Smooth muscle cell (in vitro differentiated cells): ENCODE results near the gene KIF26B. TPM values are rescaled to one million over a fixed set of nuclear protein-coding genes. Genes with fewer than 3 reads are reported as not detected.

Experiments
- DNase-seq: peaks from one replicate; lab custom pipeline; 2025; ENCODE audit not compliant: unreplicated experiment; lab: John Stamatoyannopoulos, UW
- H2AFZ ChIP-seq: fragments of 200-600 bp; sonication (generic); 2 replicates; pipeline ENCODE4 v1.6.0; 2016; ENCODE audit warnings: antibody characterized with exemption, low read depth, mild to moderate bottlenecking
- H3F3A ChIP-seq: fragments of 200-600 bp; sonication (generic); 2 replicates; pipeline ENCODE4 v1.6.0; 2017; ENCODE audit warnings: antibody characterized with exemption, low read depth
- H3K27ac ChIP-seq: fragments of 200-600 bp; sonication (generic); 2 replicates; pipeline ENCODE4 v1.5.1; 2016; ENCODE audit warnings: low read depth, mild to moderate bottlenecking
- H3K27me3 ChIP-seq: fragments of 200-600 bp; sonication (generic); 2 replicates; pipeline ENCODE4 v1.6.1; 2016; ENCODE audit warnings: low read depth, mild to moderate bottlenecking
- H3K36me3 ChIP-seq: fragments of 200-600 bp; sonication (generic); 2 replicates; pipeline ENCODE4 v1.5.1; 2016; ENCODE audit warnings: low read depth
- H3K4me1 ChIP-seq: fragments of 200-600 bp; sonication (generic); 2 replicates; pipeline ENCODE4 v1.5.1; 2016; ENCODE audit warnings: low read depth
- H3K4me2 ChIP-seq: fragments of 200-600 bp; sonication (generic); 2 replicates; pipeline ENCODE4 v1.6.0; 2016; ENCODE audit warnings: mild to moderate bottlenecking
- H3K4me3 ChIP-seq: fragments of 200-600 bp; sonication (generic); 2 replicates; pipeline ENCODE4 v1.5.1; 2016; ENCODE audit warnings: mild to moderate bottlenecking
- H3K79me2 ChIP-seq: fragments of 200-600 bp; sonication (generic); 2 replicates; pipeline ENCODE4 v1.6.0; 2016; ENCODE audit warnings: low read depth, mild to moderate bottlenecking
- H3K9ac ChIP-seq: fragments of 200-600 bp; sonication (generic); 2 replicates; pipeline ENCODE4 v1.6.0; 2016; ENCODE audit warnings: low read depth
- H3K9me3 ChIP-seq: fragments of 200-600 bp; sonication (generic); replicated peaks from 2 replicates; pipeline ENCODE4 v1.5.1; 2016; ENCODE audit warnings: low read depth
- H4K20me1 ChIP-seq: fragments of 200-600 bp; sonication (generic); 2 replicates; pipeline ENCODE4 v1.6.0; 2016; ENCODE audit warnings: low read depth
- CTCF ChIP-seq: fragments of 200-600 bp; sonication (generic); IDR thresholded peaks from 2 replicates; pipeline ENCODE4 v1.5.1; 2017; ENCODE audit warnings: borderline replicate concordance, mild to moderate bottlenecking, antibody characterized with exemption; ENCODE audit not compliant: insufficient read depth, poor library complexity, severe bottlenecking
- WGBS: methylation state at CpG from one replicate; pipeline ENCODE4 v1.1.7; 2016; ENCODE audit warnings: low lambda C conversion rate; 5-methylcytosine and 5-hydroxymethylcytosine counted together
- polyA plus RNA-seq: library from polyadenylated mRNA; unstranded; fragments of >200 nt; fragmentation: Nextera tagmentation; extraction: Ambion mirVana; gene quantifications from 2 replicates; pipeline ENCODE4 v1.2.1, GENCODE V29; 2016
- total RNA-seq: library from RNA; depleted of rRNA; stranded (reverse); fragments of >200 nt; gene quantifications from 2 replicates; pipeline ENCODE4 v1.2.3, GENCODE V29; 2014

The KIF26B gene
- total and polyA plus RNA-seq, 2 experiments from 2014 or later = 24.9 to 43.3 TPM

GRCh38 chr1:245108246-245108645, 46.5 kb upstream of the KIF26B start:
- Histone ChIP-seq H3K9me3 (no peaks in the 10 kb centered on the region), H3F3A (no peaks in the 10 kb centered on the region), H3K36me3 (no peaks in the 10 kb centered on the region), H3K4me2 (no peak overlapping the region), H4K20me1 (no peaks in the 10 kb centered on the region), H3K79me2 (no peaks in the 10 kb centered on the region), H3K9ac (no peak overlapping the region), H3K4me1 (no peaks in the 10 kb centered on the region), H3K4me3 (no peak overlapping the region), H3K27me3 (no peaks in the 10 kb centered on the region), H2AFZ (no peak overlapping the region), H3K27ac (no peak overlapping the region)
- 82% methylated on average over 4 of the region's 4 CpGs for WGBS
- DNase-seq = no peak
- TF ChIP-seq CTCF = no peak

GRCh38 chr1:245108909-245109308, 45.9 kb upstream of the KIF26B start:
- Histone ChIP-seq H3K4me3 (no peak overlapping the region), H4K20me1 (no peaks in the 10 kb centered on the region), H3K36me3 (no peaks in the 10 kb centered on the region), H3F3A (no peaks in the 10 kb centered on the region), H3K27ac (no peak overlapping the region), H2AFZ (no peak overlapping the region), H3K27me3 (no peaks in the 10 kb centered on the region), H3K4me2 (no peak overlapping the region), H3K9ac (no peak overlapping the region), H3K79me2 (no peaks in the 10 kb centered on the region), H3K9me3 (no peaks in the 10 kb centered on the region), H3K4me1 (no peaks in the 10 kb centered on the region)
- DNase-seq = no peak
- 65% methylated on average over 7 of the region's 7 CpGs for WGBS
- TF ChIP-seq CTCF = no peak

DNA sequence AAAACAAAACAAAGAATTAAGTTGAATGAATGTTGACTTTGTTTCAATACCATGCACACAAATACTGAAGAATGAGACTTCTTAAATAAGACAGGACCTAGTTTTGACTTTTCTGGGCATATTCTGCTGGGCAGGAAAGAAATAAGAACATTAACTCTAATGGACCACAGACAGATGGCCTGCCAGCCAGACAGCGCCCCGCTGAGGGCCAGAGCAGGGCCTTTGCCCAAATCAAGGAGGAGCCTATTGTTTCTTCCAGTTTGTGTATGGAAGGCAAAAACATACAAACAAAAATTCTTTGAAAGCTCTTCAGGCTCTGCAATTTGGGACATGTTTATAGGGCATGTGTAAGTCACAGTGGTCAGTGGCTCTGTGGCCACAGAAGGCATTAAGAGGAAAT, 44.4 kb upstream of the KIF26B start:
- no peaks in the 10 kb centered on the region for H3K4me1 ChIP-seq
- no peaks in the 10 kb centered on the region for H3F3A ChIP-seq
- H3K9me3 ChIP-seq = no peaks in the 10 kb centered on the region
- H3K9ac ChIP-seq = no peak overlapping the region
- no peaks in the 10 kb centered on the region for H3K36me3 ChIP-seq
- no peak overlapping the region for H2AFZ ChIP-seq
- no peak overlapping the region for H3K4me3 ChIP-seq
- WGBS = 98% methylated on average over 2 of the region's 2 CpGs
- no peaks in the 10 kb centered on the region for H4K20me1 ChIP-seq
- no peaks in the 10 kb centered on the region for H3K27me3 ChIP-seq
- no peak for TF ChIP-seq CTCF
- no peak overlapping the region for H3K4me2 ChIP-seq
- no peaks in the 10 kb centered on the region for H3K79me2 ChIP-seq
- DNase-seq = no peak
- H3K27ac ChIP-seq = no peak overlapping the region

DNA sequence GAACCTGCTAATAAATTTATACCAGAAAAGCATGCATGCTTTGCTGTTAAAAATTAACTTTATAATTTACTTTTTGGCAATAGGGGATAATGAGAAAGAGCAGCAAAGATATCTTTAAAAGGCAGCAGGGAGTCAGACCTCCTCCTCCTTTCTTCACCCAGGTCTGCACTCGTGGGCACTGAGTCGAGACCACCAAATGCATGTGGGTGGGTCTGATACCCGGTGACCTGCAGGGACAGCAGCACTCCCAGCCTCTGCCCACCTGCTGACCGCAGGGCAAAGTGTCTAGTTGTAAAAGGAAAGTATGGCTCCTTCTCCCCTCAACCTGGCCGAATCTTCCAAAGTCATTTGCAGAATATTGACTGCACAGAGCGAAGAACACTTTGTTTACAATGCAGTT, 43.7 kb upstream of the KIF26B start:
- 94% methylated on average over 6 of the region's 6 CpGs for WGBS
- no peak for TF ChIP-seq CTCF
- no peaks in the 10 kb centered on the region for H3K36me3 ChIP-seq

More for the DNA sequence above, 43.7 kb upstream of the KIF26B start:
- no peaks in the 10 kb centered on the region for H3K9me3 ChIP-seq
- H3K4me3 ChIP-seq = no peak overlapping the region
- no peaks in the 10 kb centered on the region for H4K20me1 ChIP-seq
- H3K9ac ChIP-seq = no peak overlapping the region
- H3F3A ChIP-seq = no peaks in the 10 kb centered on the region
- no peak overlapping the region for H2AFZ ChIP-seq
- no peaks in the 10 kb centered on the region for H3K27me3 ChIP-seq
- H3K27ac ChIP-seq = no peak overlapping the region
- no peak overlapping the region for H3K4me2 ChIP-seq
- H3K4me1 ChIP-seq = no peaks in the 10 kb centered on the region
- DNase-seq = no peak
- no peaks in the 10 kb centered on the region for H3K79me2 ChIP-seq
